OCI-LY1 (cell line): ENCODE results near the gene ESR2.

Source experiments
- H2AFZ ChIP-seq: fragments of 200-600 bp; sonication (generic), shearing (Covaris generic); 2 replicates; pipeline ENCODE4 v1.6.0; 2014; ENCODE audit warnings: antibody characterized with exemption, mild to moderate bottlenecking, low read length
- H3F3A ChIP-seq: fragments of 200-600 bp; sonication (generic), shearing (Covaris generic); 2 replicates; pipeline ENCODE4 v1.6.0; 2014; ENCODE audit warnings: mild to moderate bottlenecking, antibody characterized with exemption, low read length, moderate library complexity; ENCODE audit not compliant: insufficient read depth
- H3K27ac ChIP-seq: fragments of 200-600 bp; sonication (generic); 2 replicates; pipeline ENCODE4 v1.5.1; 2014; ENCODE audit warnings: low read length, mixed run types, mild to moderate bottlenecking, low read depth; ENCODE audit not compliant: poor library complexity, severe bottlenecking
- H3K27me3 ChIP-seq: fragments of 200-600 bp; sonication (generic); 2 replicates; pipeline ENCODE4 v1.6.0; 2014; ENCODE audit warnings: antibody characterized with exemption, mild to moderate bottlenecking, low read length, moderate library complexity; ENCODE audit not compliant: insufficient read depth
- H3K36me3 ChIP-seq: fragments of 200-600 bp; sonication (generic); 2 replicates; pipeline ENCODE4 v1.6.1; 2014; ENCODE audit warnings: mild to moderate bottlenecking, antibody characterized with exemption, low read length, moderate library complexity, mixed read lengths; ENCODE audit not compliant: insufficient read depth
- H3K4me1 ChIP-seq: fragments of 200-600 bp; sonication (generic); 2 replicates; pipeline ENCODE4 v1.5.1; 2014; ENCODE audit warnings: mild to moderate bottlenecking, low read length, moderate library complexity; ENCODE audit not compliant: insufficient read depth, severe bottlenecking
- H3K4me2 ChIP-seq: fragments of 200-600 bp; sonication (generic), shearing (Covaris generic); 2 replicates; pipeline ENCODE4 v1.6.1; 2014; ENCODE audit warnings: low read length
- H3K4me3 ChIP-seq: fragments of 200-600 bp; sonication (generic); 2 replicates; pipeline ENCODE4 v1.5.1; 2014; ENCODE audit warnings: low read length, low read depth, mild to moderate bottlenecking, mixed read lengths; ENCODE audit not compliant: poor library complexity, severe bottlenecking
- H3K79me2 ChIP-seq: fragments of 200-600 bp; shearing (Covaris generic); 2 replicates; pipeline ENCODE4 v1.6.1; 2016; ENCODE audit warnings: mixed run types, low read length, mixed read lengths; ENCODE audit not compliant: insufficient read depth
- H3K9ac ChIP-seq: fragments of 200-600 bp; sonication (generic), shearing (Covaris generic); 2 replicates; pipeline ENCODE4 v1.6.1; 2014; ENCODE audit warnings: mild to moderate bottlenecking, low read length, mixed read lengths
- H3K9me2 ChIP-seq: fragments of 200-600 bp; sonication (generic), shearing (Covaris generic); 2 replicates; pipeline ENCODE4 v1.6.1; 2014; ENCODE audit warnings: low read depth, mild to moderate bottlenecking, low read length, mixed read lengths
- H3K9me3 ChIP-seq: fragments of 200-600 bp; shearing (Covaris generic); 2 replicates; pipeline ENCODE4 v1.6.1; 2014; ENCODE audit warnings: low read length, mixed read lengths
- H4K20me1 ChIP-seq: fragments of 200-600 bp; sonication (generic), shearing (Covaris generic); 2 replicates; pipeline ENCODE4 v1.6.0; 2016; ENCODE audit warnings: mild to moderate bottlenecking, low read length; ENCODE audit not compliant: insufficient read depth
- CTCF ChIP-seq: fragments of 200-600 bp; sonication (generic), shearing (Covaris generic); IDR thresholded peaks from 2 replicates; pipeline ENCODE4 v1.5.1; 2017; ENCODE audit warnings: mild to moderate bottlenecking, antibody characterized with exemption, low read length, moderate library complexity, mixed read lengths
- EZH2 ChIP-seq: fragments of 200-600 bp; sonication (generic), shearing (Covaris generic); IDR thresholded peaks from 2 replicates; pipeline ENCODE4 v1.8.0; 2017; ENCODE audit warnings: borderline replicate concordance, mixed run types, mild to moderate bottlenecking, antibody characterized with exemption, low read length, moderate library complexity, mixed read lengths

ESR2 gene

GRCh38 chr14:64246688-64247087, 47.5 kb downstream of the ESR2 start:
- peaks cover 41% of the 10 kb centered on the region for H3K36me3 ChIP-seq
- no peaks in the 10 kb centered on the region for H3K79me2 ChIP-seq
- H3K9me2 ChIP-seq: no peaks in the 10 kb centered on the region
- 0 out of 2 replicates have a peak, but pooled peaks cover 6% of the 10 kb centered on the region for H3K9me3 ChIP-seq
- H3K4me1 ChIP-seq: no peaks in the 10 kb centered on the region
- H2AFZ ChIP-seq: no peak overlapping the region
- no peak overlapping the region for H3K27ac ChIP-seq
- H3F3A ChIP-seq: no peaks in the 10 kb centered on the region
- no peak overlapping the region for H3K9ac ChIP-seq
- TF ChIP-seq CTCF (no peak), EZH2 (no peak)
- H3K27me3 ChIP-seq: no peaks in the 10 kb centered on the region
- H4K20me1 ChIP-seq: no peaks in the 10 kb centered on the region
- H3K4me2 ChIP-seq: no peak overlapping the region
- H3K4me3 ChIP-seq: no peak overlapping the region

- Histone ChIP-seq H3K79me2 (no peaks in the 10 kb centered on the region), H3K27ac (no peak overlapping the region), H3K9me2 (no peaks in the 10 kb centered on the region), H3K9ac (no peak overlapping the region), H3K4me2 (no peak overlapping the region), H2AFZ (no peak overlapping the region), H3K4me3 (no peak overlapping the region), H3K27me3 (no peaks in the 10 kb centered on the region), H3K36me3 (peaks cover 41% of the 10 kb centered on the region), H3K9me3 (0 out of 2 replicates have a peak, but pooled peaks cover 6% of the 10 kb centered on the region), H3F3A (no peaks in the 10 kb centered on the region), H3K4me1 (no peaks in the 10 kb centered on the region), H4K20me1 (no peaks in the 10 kb centered on the region)
- no peak for TF ChIP-seq CTCF
- TF ChIP-seq EZH2: no peak
Measured at GRCh38 chr14:64245491-64245890, 48.7 kb downstream of the ESR2 start.

- Histone ChIP-seq H3K4me1 (peaks cover under 1% of the 10 kb centered on the region), H3K27me3 (no peaks in the 10 kb centered on the region), H3K4me2 (no peak overlapping the region), H3K27ac (no peak overlapping the region), H3K9me3 (0 out of 2 replicates have a peak, but pooled peaks cover 6% of the 10 kb centered on the region), H3K9me2 (no peaks in the 10 kb centered on the region), H2AFZ (no peak overlapping the region), H4K20me1 (no peaks in the 10 kb centered on the region), H3K9ac (no peak overlapping the region), H3K4me3 (no peak overlapping the region), H3K79me2 (no peaks in the 10 kb centered on the region), H3F3A (no peaks in the 10 kb centered on the region), H3K36me3 (peaks cover 41% of the 10 kb centered on the region)
- TF ChIP-seq EZH2 (no peak), CTCF (no peak)
Measured at GRCh38 chr14:64244279-64244678, 49.9 kb downstream of the ESR2 start.
